HL-60 (cell line): ENCODE measurements around the gene KIF2C.

Source experiments
- DNase-seq, 2 experiments: peaks; one replicate each; pipeline ENCODE4 v3.0.0-alpha.2; 2010 to 2020; ENCODE audit warnings: low read depth in 1 of 2, low spot score in 1 of 2
- H3K27ac ChIP-seq: fragments of 250-450 bp; sonication (Bioruptor Pico); replicated peaks from 2 replicates; pipeline ENCODE4 v1.5.1; 2020; ENCODE audit warnings: mild to moderate bottlenecking, moderate library complexity
- H3K27me3 ChIP-seq: fragments of 250-450 bp; sonication (Bioruptor Pico); 2 replicates; pipeline ENCODE4 v1.5.1; 2021; ENCODE audit warnings: mild to moderate bottlenecking, moderate library complexity; ENCODE audit not compliant: insufficient read depth, poor library complexity, severe bottlenecking
- H3K4me3 ChIP-seq: replicated peaks from 2 replicates; pipeline ENCODE4 v1.5.1; 2011; ENCODE audit warnings: mild to moderate bottlenecking, control low read depth, low read length; ENCODE audit not compliant: insufficient read depth
- GABPA ChIP-seq: IDR thresholded peaks from 2 replicates; pipeline ENCODE4 v1.6.1; 2012; ENCODE audit warnings: low read depth
- POLR2AphosphoS5 ChIP-seq: IDR thresholded peaks from 2 replicates; pipeline ENCODE4 v1.6.1; 2012; ENCODE audit warnings: low read depth
- SPI1 ChIP-seq: IDR thresholded peaks from 2 replicates; pipeline ENCODE4 v1.6.1; 2012; ENCODE audit warnings: low read depth, mild to moderate bottlenecking, borderline replicate concordance
- TF ChIP-seq, protein P1 (sequence below): IDR thresholded peaks from one replicate; pipeline ENCODE4 v1.5.1; 2011; ENCODE audit warnings: low read length, control low read depth, inconsistent platforms; ENCODE audit not compliant: insufficient read depth
- TF ChIP-seq, protein P2 (sequence below): IDR thresholded peaks from 2 replicates; pipeline ENCODE4 v1.6.1; 2012; ENCODE audit warnings: low read depth; ENCODE audit not compliant: insufficient replicate concordance

KIF2C gene

DNA sequence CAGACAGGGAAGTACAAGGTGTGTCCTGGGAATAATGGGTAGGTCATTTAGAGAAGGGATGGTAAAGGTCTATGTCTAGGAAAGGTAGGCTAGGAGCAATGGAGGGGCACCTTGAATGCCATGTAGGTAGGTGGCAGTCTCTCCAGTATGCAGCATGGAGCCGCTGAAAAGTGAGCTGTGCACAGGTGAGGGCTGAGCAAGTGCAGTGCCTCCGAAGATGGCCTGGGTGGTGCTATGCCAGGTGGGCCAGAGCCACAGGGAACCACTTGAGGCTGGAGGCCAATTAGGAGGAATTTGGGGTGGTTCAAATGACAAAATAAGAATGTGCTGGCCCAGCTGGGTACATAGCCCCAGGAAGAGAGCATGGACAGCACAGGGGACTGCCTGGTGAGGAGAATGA is 33.7 kb upstream of the KIF2C start:
- H3K27me3 ChIP-seq, result no peaks in the 10 kb centered on the region
- TF ChIP-seq, protein P1, sequence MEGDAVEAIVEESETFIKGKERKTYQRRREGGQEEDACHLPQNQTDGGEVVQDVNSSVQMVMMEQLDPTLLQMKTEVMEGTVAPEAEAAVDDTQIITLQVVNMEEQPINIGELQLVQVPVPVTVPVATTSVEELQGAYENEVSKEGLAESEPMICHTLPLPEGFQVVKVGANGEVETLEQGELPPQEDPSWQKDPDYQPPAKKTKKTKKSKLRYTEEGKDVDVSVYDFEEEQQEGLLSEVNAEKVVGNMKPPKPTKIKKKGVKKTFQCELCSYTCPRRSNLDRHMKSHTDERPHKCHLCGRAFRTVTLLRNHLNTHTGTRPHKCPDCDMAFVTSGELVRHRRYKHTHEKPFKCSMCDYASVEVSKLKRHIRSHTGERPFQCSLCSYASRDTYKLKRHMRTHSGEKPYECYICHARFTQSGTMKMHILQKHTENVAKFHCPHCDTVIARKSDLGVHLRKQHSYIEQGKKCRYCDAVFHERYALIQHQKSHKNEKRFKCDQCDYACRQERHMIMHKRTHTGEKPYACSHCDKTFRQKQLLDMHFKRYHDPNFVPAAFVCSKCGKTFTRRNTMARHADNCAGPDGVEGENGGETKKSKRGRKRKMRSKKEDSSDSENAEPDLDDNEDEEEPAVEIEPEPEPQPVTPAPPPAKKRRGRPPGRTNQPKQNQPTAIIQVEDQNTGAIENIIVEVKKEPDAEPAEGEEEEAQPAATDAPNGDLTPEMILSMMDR, result no peak
- no peak for TF ChIP-seq POLR2AphosphoS5
- TF ChIP-seq, protein P2, sequence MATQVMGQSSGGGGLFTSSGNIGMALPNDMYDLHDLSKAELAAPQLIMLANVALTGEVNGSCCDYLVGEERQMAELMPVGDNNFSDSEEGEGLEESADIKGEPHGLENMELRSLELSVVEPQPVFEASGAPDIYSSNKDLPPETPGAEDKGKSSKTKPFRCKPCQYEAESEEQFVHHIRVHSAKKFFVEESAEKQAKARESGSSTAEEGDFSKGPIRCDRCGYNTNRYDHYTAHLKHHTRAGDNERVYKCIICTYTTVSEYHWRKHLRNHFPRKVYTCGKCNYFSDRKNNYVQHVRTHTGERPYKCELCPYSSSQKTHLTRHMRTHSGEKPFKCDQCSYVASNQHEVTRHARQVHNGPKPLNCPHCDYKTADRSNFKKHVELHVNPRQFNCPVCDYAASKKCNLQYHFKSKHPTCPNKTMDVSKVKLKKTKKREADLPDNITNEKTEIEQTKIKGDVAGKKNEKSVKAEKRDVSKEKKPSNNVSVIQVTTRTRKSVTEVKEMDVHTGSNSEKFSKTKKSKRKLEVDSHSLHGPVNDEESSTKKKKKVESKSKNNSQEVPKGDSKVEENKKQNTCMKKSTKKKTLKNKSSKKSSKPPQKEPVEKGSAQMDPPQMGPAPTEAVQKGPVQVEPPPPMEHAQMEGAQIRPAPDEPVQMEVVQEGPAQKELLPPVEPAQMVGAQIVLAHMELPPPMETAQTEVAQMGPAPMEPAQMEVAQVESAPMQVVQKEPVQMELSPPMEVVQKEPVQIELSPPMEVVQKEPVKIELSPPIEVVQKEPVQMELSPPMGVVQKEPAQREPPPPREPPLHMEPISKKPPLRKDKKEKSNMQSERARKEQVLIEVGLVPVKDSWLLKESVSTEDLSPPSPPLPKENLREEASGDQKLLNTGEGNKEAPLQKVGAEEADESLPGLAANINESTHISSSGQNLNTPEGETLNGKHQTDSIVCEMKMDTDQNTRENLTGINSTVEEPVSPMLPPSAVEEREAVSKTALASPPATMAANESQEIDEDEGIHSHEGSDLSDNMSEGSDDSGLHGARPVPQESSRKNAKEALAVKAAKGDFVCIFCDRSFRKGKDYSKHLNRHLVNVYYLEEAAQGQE, result no peak
- H3K4me3 ChIP-seq, result no peak overlapping the region
- no peak overlapping the region for H3K27ac ChIP-seq
- DNase-seq, result no peak

DNA sequence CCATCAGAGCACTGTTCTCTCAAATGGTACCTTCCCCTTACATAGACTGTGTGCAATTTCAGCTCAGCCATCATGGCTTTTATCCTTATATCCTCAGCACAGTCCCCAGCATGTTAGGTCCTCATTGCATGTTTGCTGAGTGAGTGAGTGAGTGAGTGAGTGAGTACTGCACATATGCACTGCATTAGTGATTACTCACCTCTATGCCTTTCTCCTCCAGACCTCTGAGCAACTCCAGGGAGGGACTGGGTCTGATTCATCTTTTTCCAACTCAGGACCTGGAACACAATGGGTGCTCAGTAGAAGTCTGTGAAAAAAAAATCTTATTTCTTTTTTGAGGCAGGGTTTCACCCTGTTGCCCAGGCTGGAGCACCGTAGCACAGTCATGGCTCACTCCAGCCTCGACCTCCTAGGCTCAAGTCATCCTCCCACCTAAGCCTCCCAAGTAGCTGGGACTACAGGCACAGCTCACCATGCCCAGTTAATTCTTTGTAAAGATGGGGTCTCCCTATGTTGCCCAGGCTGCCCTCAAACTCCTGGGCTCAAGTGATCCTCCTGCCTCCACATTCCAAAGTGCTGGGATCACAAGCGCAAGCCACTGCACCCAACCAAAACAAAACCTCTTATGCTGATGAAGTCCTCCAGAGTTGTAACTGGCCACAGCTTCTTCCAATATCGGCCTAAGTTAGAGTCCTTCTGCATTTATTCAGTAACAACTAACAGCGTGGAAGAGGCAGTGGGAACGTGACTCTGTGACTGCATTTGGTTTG is 32.3 kb upstream of the KIF2C start:
- H3K27ac ChIP-seq, result no peak overlapping the region
- no peaks in the 10 kb centered on the region for H3K27me3 ChIP-seq
- no peak overlapping the region for H3K4me3 ChIP-seq
- TF ChIP-seq SPI1 (no peak), POLR2AphosphoS5 (no peak), GABPA (no peak)
- TF ChIP-seq, protein P2, result no peak
- TF ChIP-seq, protein P1, result no peak
- DNase-seq, result no peak

DNA sequence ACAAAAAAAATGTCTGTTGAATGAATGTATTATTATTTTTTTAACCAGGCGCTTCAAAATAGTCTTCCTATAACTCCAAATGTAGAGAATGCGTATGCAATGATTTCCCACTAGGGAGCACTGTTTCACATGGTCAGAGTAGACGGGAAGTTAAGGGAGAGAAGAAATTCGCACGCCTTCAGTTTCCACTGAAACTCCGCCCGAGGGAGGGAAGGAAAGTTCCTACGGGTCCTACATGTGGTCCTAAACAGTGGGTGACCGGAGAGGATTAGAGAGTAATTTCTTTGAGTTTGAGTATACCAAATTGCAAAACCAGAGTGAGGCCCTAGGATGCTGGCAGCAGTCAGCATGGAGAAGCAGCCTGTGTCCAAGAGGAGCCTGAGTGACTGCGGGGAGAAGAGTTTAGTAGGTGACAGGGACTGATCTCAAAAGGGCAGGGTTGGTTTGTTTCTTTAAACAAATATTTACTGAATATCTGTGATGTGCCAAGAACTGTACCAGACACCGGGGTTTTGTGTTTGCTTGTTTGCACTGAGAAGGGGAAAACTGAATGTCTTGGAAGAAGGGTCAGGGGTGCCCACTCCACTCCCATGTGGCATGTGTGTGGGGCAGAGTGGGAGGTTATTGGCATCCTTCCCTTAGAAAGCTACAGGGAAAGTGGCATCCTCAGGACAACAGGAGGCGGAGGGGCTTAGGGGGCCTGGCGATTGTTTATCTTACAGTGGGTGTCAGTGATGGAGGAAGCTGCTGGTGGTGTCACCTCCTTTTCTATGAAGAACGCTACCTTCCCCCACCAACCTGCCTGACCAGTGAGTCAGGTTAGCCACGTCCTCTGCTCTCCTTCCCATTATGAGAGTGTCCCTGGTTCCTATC is 31.4 kb upstream of the KIF2C start:
- no peak for TF ChIP-seq POLR2AphosphoS5
- TF ChIP-seq, protein P1, result peak; percentile 61
- no peak for TF ChIP-seq GABPA
- TF ChIP-seq SPI1, result peak; percentile 52
- TF ChIP-seq, protein P2, result no peak
- peak in 1 of 2 experiments; percentile 62 for DNase-seq
- no peak overlapping the region for H3K4me3 ChIP-seq
- no peaks in the 10 kb centered on the region for H3K27me3 ChIP-seq
- no peak overlapping the region for H3K27ac ChIP-seq
